Measurements from ENCODE around the gene BCL2.

DNA sequence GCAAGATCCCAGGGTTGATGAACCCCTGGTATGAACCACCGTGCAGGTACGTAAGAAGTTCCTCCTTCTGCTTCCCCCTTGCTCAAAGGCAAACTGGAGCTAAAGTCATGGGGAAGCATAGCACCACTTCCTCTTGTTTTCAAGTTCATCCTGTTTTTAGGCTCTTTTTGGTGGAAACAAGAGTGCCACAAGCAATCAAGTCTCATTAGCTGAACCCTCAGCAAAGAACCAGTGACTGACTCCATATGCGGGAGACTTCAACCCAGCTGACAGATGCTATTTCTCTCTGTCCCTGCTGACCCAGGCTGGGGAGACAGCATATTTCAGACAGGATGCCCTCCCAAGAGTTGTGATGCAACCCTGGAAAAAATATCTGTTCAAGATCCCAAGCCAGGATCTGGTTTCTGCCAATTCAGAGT is 47.7 kb downstream of the BCL2 start:
- TF ChIP-seq, protein P1, sequence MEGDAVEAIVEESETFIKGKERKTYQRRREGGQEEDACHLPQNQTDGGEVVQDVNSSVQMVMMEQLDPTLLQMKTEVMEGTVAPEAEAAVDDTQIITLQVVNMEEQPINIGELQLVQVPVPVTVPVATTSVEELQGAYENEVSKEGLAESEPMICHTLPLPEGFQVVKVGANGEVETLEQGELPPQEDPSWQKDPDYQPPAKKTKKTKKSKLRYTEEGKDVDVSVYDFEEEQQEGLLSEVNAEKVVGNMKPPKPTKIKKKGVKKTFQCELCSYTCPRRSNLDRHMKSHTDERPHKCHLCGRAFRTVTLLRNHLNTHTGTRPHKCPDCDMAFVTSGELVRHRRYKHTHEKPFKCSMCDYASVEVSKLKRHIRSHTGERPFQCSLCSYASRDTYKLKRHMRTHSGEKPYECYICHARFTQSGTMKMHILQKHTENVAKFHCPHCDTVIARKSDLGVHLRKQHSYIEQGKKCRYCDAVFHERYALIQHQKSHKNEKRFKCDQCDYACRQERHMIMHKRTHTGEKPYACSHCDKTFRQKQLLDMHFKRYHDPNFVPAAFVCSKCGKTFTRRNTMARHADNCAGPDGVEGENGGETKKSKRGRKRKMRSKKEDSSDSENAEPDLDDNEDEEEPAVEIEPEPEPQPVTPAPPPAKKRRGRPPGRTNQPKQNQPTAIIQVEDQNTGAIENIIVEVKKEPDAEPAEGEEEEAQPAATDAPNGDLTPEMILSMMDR (IDR thresholded peaks at IDR 0.05) = no peak
- no peak for TF ChIP-seq EZH2 (IDR thresholded peaks at IDR 0.05)
